H1 (cell line): ENCODE measurements around the gene SMIM41. TPM values are rescaled to one million over a fixed set of nuclear protein-coding genes. Genes with fewer than 3 reads are reported as not detected.
A peak's percentile ranks its signal among the peaks of the same experiment; 100 is the strongest.

Source experiments
- CTCF ChIA-PET: fragments of 300-600 bp; sonication (Branson Sonifier 250); formaldehyde crosslinking; loops from one replicate; lab custom pipeline; 2021; ENCODE audit not compliant: partially characterized antibody; lab: Charles Lee
- POLR2A ChIA-PET: fragments of 300-600 bp; sonication (Branson Sonifier 250); formaldehyde crosslinking; loops from one replicate; lab custom pipeline; 2021; ENCODE audit warnings: inconsistent platforms; ENCODE audit not compliant: partially characterized antibody; lab: Charles Lee
- DNase-seq, 2 experiments: peaks; one replicate each; pipeline versions ENCODE4 v3.0.0 to v3.0.0-alpha.2; 2010 to 2022; ENCODE audit warnings: low spot score in 2 of 2, low read depth in 1 of 2, mixed read lengths in 1 of 2
- FAIRE-seq: peaks from 2 replicates; lab custom pipeline; 2011; peaks lifted over from hg19 to GRCh38; lab: Jason Lieb, UNC
- H2AFZ ChIP-seq: 2 replicates; pipeline ENCODE4 v1.8.1; 2012; ENCODE audit warnings: low read length, inconsistent platforms
- H2AK5ac ChIP-seq: 2 replicates; pipeline ENCODE4 v1.6.1; 2013; ENCODE audit warnings: low read depth, low read length
- H2BK120ac ChIP-seq: replicated peaks from 2 replicates; pipeline ENCODE3; 2013; ENCODE audit warnings: low read depth, low read length, inconsistent platforms
- H2BK12ac ChIP-seq: 2 replicates; pipeline ENCODE4 v1.6.1; 2013; ENCODE audit warnings: low read depth, low read length
- H2BK15ac ChIP-seq: 2 replicates; pipeline ENCODE4 v1.6.1; 2013; ENCODE audit warnings: low read length
- H2BK20ac ChIP-seq: 2 replicates; pipeline ENCODE4 v1.6.1; 2013; ENCODE audit warnings: low read length
- H2BK5ac ChIP-seq: 2 replicates; pipeline ENCODE4 v1.6.1; 2013; ENCODE audit warnings: low read depth, low read length
- H3K14ac ChIP-seq: 2 replicates; pipeline ENCODE4 v1.6.1; 2013; ENCODE audit warnings: inconsistent platforms; ENCODE audit not compliant: insufficient read length
- H3K18ac ChIP-seq: 2 replicates; pipeline ENCODE4 v1.6.1; 2013; ENCODE audit warnings: low read length; ENCODE audit errors: extremely low read depth
- H3K23ac ChIP-seq: 2 replicates; pipeline ENCODE4 v1.6.1; 2013; ENCODE audit warnings: inconsistent platforms; ENCODE audit not compliant: insufficient read length
- H3K23me2 ChIP-seq: 2 replicates; pipeline ENCODE4 v1.6.1; 2013; ENCODE audit warnings: low read depth, low read length
- H3K27ac ChIP-seq: 2 replicates; pipeline ENCODE4 v1.6.1; 2011; ENCODE audit warnings: low read depth, low read length, inconsistent platforms
- H3K27me3 ChIP-seq, 4 experiments: replicated peaks in 1 of 4; 1 replicate in 1 of 4; 2 replicates in 3 of 4; pipeline versions ENCODE4 v1.6.1 to v1.8.1; 2011 to 2013; ENCODE audit warnings: low read length in 3 of 4, mild to moderate bottlenecking in 3 of 4, inconsistent platforms in 2 of 4, mixed read lengths in 2 of 4, moderate library complexity in 1 of 4; ENCODE audit not compliant: control insufficient read depth in 3 of 4, insufficient read depth in 3 of 4; ENCODE audit errors: extremely low read depth in 1 of 4
- H3K36me3 ChIP-seq, 4 experiments: 2 replicates each; pipeline versions ENCODE4 v1.6.1 to v1.8.1; 2011 to 2013; ENCODE audit warnings: mild to moderate bottlenecking in 4 of 4, low read length in 3 of 4, moderate library complexity in 2 of 4, control low read depth in 1 of 4, inconsistent platforms in 1 of 4; ENCODE audit not compliant: insufficient read depth in 4 of 4, control insufficient read depth in 2 of 4
- H3K4ac ChIP-seq: replicated peaks from 2 replicates; pipeline ENCODE3; 2013; ENCODE audit warnings: low read length, low read depth, mixed read lengths, inconsistent platforms; ENCODE audit not compliant: insufficient read length
- H3K4me1 ChIP-seq, 4 experiments: replicated peaks in 1 of 4; 1 replicate in 1 of 4; 2 replicates in 3 of 4; pipeline versions ENCODE4 v1.6.1 to v1.8.1; 2011 to 2013; ENCODE audit warnings: low read length in 3 of 4, inconsistent platforms in 2 of 4, mixed read lengths in 1 of 4; ENCODE audit not compliant: insufficient read depth in 4 of 4, control insufficient read depth in 3 of 4
- H3K4me2 ChIP-seq, 2 experiments: 2 replicates each; pipeline versions ENCODE4 v1.6.1 to v1.8.1; 2011 to 2013; ENCODE audit warnings: low read depth in 2 of 2, low read length in 2 of 2, control low read depth in 1 of 2, inconsistent platforms in 1 of 2, mild to moderate bottlenecking in 1 of 2; ENCODE audit not compliant: insufficient read depth in 1 of 2
- H3K4me3 ChIP-seq, 4 experiments: fragments of 200-600, 300-600 bp in 1 of 4; sonication (generic), shearing (Covaris generic), sonication (Bioruptor Twin) in 1 of 4; 2 replicates each; pipeline versions ENCODE4 v1.5.1 to v1.8.1; 2011 to 2016; ENCODE audit warnings: low read length in 4 of 4, low read depth in 3 of 4, control low read depth in 2 of 4, inconsistent platforms in 2 of 4, mild to moderate bottlenecking in 2 of 4, mixed read lengths in 1 of 4, moderate library complexity in 1 of 4; ENCODE audit not compliant: insufficient read depth in 2 of 4; ENCODE audit errors: extremely low read depth in 1 of 4
- H3K56ac ChIP-seq: replicated peaks from 2 replicates; pipeline ENCODE3; 2013; ENCODE audit warnings: low read depth, mild to moderate bottlenecking, mixed read lengths, low read length, inconsistent platforms; ENCODE audit not compliant: insufficient read length
- H3K79me1 ChIP-seq: 2 replicates; pipeline ENCODE4 v1.6.1; 2013; ENCODE audit warnings: low read depth, low read length, control low read depth
- H3K79me2 ChIP-seq, 2 experiments: 2 replicates each; pipeline versions ENCODE4 v1.6.1 to v1.8.1; 2012 to 2013; ENCODE audit warnings: low read length in 2 of 2, mild to moderate bottlenecking in 2 of 2, inconsistent platforms in 1 of 2; ENCODE audit not compliant: insufficient read depth in 2 of 2, control insufficient read depth in 1 of 2
- H3K9ac ChIP-seq, 4 experiments: replicated peaks in 1 of 4; 1 replicate in 1 of 4; 2 replicates in 3 of 4; pipeline versions ENCODE4 v1.6.1 to v1.8.1; 2011 to 2013; ENCODE audit warnings: low read depth in 3 of 4, low read length in 3 of 4, control low read depth in 2 of 4, mild to moderate bottlenecking in 2 of 4, moderate library complexity in 2 of 4, inconsistent platforms in 1 of 4; ENCODE audit errors: extremely low read depth in 1 of 4
- H3K9me3 ChIP-seq, 2 experiments: 2 replicates each; pipeline versions ENCODE4 v1.6.1 to v1.8.1; 2012 to 2013; ENCODE audit warnings: mild to moderate bottlenecking in 2 of 2, moderate library complexity in 2 of 2, control low read depth in 1 of 2, inconsistent platforms in 1 of 2, low read depth in 1 of 2, low read length in 1 of 2, mixed read lengths in 1 of 2; ENCODE audit not compliant: insufficient read depth in 2 of 2
- H4K20me1 ChIP-seq, 2 experiments: replicated peaks in 1 of 2; 2 replicates each; pipeline versions ENCODE3 to v1.8.1; 2011 to 2013; ENCODE audit warnings: inconsistent platforms in 2 of 2, low read length in 2 of 2, mild to moderate bottlenecking in 1 of 2; ENCODE audit not compliant: insufficient read depth in 2 of 2, control insufficient read depth in 1 of 2
- H4K5ac ChIP-seq: 2 replicates; pipeline ENCODE4 v1.6.1; 2013; ENCODE audit warnings: low read length, low read depth, mixed read lengths, inconsistent platforms; ENCODE audit not compliant: insufficient read length
- H4K8ac ChIP-seq: 2 replicates; pipeline ENCODE4 v1.8.0; 2013; ENCODE audit warnings: mild to moderate bottlenecking, moderate library complexity, low read length, inconsistent platforms; ENCODE audit not compliant: insufficient read depth; ENCODE audit errors: extremely low read depth
- H4K91ac ChIP-seq: replicated peaks from 2 replicates; pipeline ENCODE3; 2013; ENCODE audit warnings: low read length, mixed read lengths, inconsistent platforms; ENCODE audit not compliant: insufficient read length
- ASH2L ChIP-seq: fragments of 200-600, 300-600 bp; sonication (generic); IDR thresholded peaks from one replicate; pipeline ENCODE4 v1.7.1; 2017; ENCODE audit warnings: low read length
- EP300 ChIP-seq, 2 experiments: IDR thresholded peaks; 1 replicate in 1 of 2; 2 replicates in 1 of 2; pipeline ENCODE4 v1.6.1; 2011 to 2012; ENCODE audit warnings: low read depth in 2 of 2, low read length in 2 of 2, mild to moderate bottlenecking in 2 of 2, borderline replicate concordance in 1 of 2, inconsistent platforms in 1 of 2, moderate library complexity in 1 of 2
- GABPA ChIP-seq: IDR thresholded peaks from 2 replicates; pipeline ENCODE4 v1.6.1; 2011; ENCODE audit warnings: mild to moderate bottlenecking, low read length, moderate library complexity, borderline replicate concordance; ENCODE audit not compliant: insufficient read depth
- HDAC2 ChIP-seq, 2 experiments: fragments of 300-600 bp in 1 of 2; sonication (generic) in 1 of 2; IDR thresholded peaks; 2 replicates each; pipeline ENCODE4 v1.6.1; 2011 to 2012; ENCODE audit warnings: low read depth in 2 of 2, low read length in 2 of 2, mild to moderate bottlenecking in 2 of 2, moderate library complexity in 2 of 2, borderline replicate concordance in 1 of 2, inconsistent platforms in 1 of 2
- PHF8 ChIP-seq: fragments of 200-600 bp; sonication (generic); conservative IDR thresholded peaks from 2 replicates; pipeline ENCODE4 v1.7.1; 2012; ENCODE audit warnings: low read depth, mild to moderate bottlenecking, inconsistent platforms, low read length, moderate library complexity
- SRF ChIP-seq: IDR thresholded peaks from 2 replicates; pipeline ENCODE4 v1.6.1; 2011; ENCODE audit warnings: mild to moderate bottlenecking, low read depth, low read length, moderate library complexity
- WGBS, 2 experiments: shearing (Covaris generic) in 1 of 2; methylation state at CpG; one replicate each; pipeline versions ENCODE4 v1.1.6 to v1.1.7; 2013 to 2015; ENCODE audit warnings: low lambda C conversion rate in 2 of 2, mixed read lengths in 2 of 2, inconsistent platforms in 1 of 2, low coverage in 1 of 2, missing lambda C conversion rate in 1 of 2; ENCODE audit not compliant: insufficient replicate concordance in 2 of 2, insufficient coverage in 1 of 2, insufficient read length in 1 of 2; ENCODE audit errors: extremely low coverage in 1 of 2, missing lambda C conversion rate in 1 of 2; 5-methylcytosine and 5-hydroxymethylcytosine counted together
- polyA plus RNA-seq, 7 experiments: library from polyadenylated mRNA; depleted of rRNA in 3 of 7; stranded (reverse) in 5 of 7; unstranded in 2 of 7; fragments of >200 nt in 5 of 7; fragments of 200-250 nt in 2 of 7; gene quantifications; 1 replicate in 5 of 7; 2 replicates in 1 of 7; 4 replicates in 1 of 7; pipeline versions ENCODE4 v1.2.1 to v1.2.3, GENCODE V29; 2011 to 2013; ENCODE audit warnings: missing spikeins in 2 of 7, mixed read lengths in 2 of 7
- total RNA-seq: library from RNA; stranded (reverse); fragmentation: NEBNext Ultra II Directional; extraction: Animal tissue kit (Norgen Biotek cat#: 25700); gene quantifications from 2 replicates; pipeline ENCODE4 v1.2.1, GENCODE V29; 2021

The SMIM41 gene
- total and polyA plus RNA-seq, 2 of the 8 experiments (the other 6 are each of a cell fraction or from before 2014, with no cell fraction given) = 0.28 to 0.98 TPM

GRCh38 chr12:52137746-52138145 lies 58.2 kb downstream of the SMIM41 start:
- POLR2A ChIA-PET = no interaction called here
- Histone ChIP-seq H3K4me2 (no peak overlapping the region), H2BK5ac (no peak overlapping the region), H2BK120ac (no peak overlapping the region), H4K5ac (no peak overlapping the region), H4K91ac (no peak overlapping the region), H3K14ac (no peak overlapping the region), H2BK12ac (peak overlapping the region; percentile 92; the same call in 1 of the 2 replicates), H2AK5ac (0 out of 2 replicates have a peak overlapping the region, but pooled peaks have one; percentile 39), H3K4ac (no peak overlapping the region), H3K4me3 (no peak overlapping the region), H3K79me1 (no peaks in the 10 kb centered on the region), H4K8ac (no peak overlapping the region), H2BK15ac (peak overlapping the region; percentile 46; the same call in 1 of the 2 replicates), H3K4me1 (0 out of 7 replicates have a peak, but pooled peaks cover 0 to 2% (median under 1%) of the 10 kb centered on the region in 4 experiments), H3K9me3 (no peaks in the 10 kb centered on the region), H3K36me3 (no peaks in the 10 kb centered on the region), H3K27me3 (no peaks in the 10 kb centered on the region), H4K20me1 (no peaks in the 10 kb centered on the region), H2BK20ac (no peak overlapping the region; the same call in 1 of the 2 replicates), H3K56ac (no peak overlapping the region), H3K18ac (no peak overlapping the region), H3K79me2 (no peaks in the 10 kb centered on the region), H2AFZ (no peak overlapping the region), H3K27ac (no peak overlapping the region), H3K23ac (no peak overlapping the region), H3K23me2 (no peaks in the 10 kb centered on the region), H3K9ac (no peak overlapping the region)
- WGBS, 2 experiments = 87% methylated on average over 5 of the region's 5 CpGs; no CpG with 5 or more reads in 1 of the 2 experiments
- no peak for DNase-seq
- FAIRE-seq = no peak
- CTCF ChIA-PET = interaction anchor here (0.8 to 4.4 kb wide), 6 partner anchors 14 to 257 kb away, joined by 3 to 26 read pairs (median 4); no protein-coding TSS in a partner anchor
- TF ChIP-seq PHF8 = no peak
- no peak for TF ChIP-seq EP300 (IDR thresholded peaks at IDR 0.05; ENCODE audit: borderline replicate concordance in 1 of 2, low read depth in 2 of 2, low read length in 2 of 2)
- TF ChIP-seq ASH2L = no peak
- TF ChIP-seq HDAC2 (IDR thresholded peaks at IDR 0.05; ENCODE audit: borderline replicate concordance in 1 of 2, low read depth in 2 of 2, low read length in 2 of 2) = no peak
- no peak for TF ChIP-seq GABPA
- no peak for TF ChIP-seq SRF
